Measurements from ENCODE around the gene MKI67. TPM values are rescaled to one million over a fixed set of nuclear protein-coding genes. Genes with fewer than 3 reads are reported as not detected.
"Not testable (repeated sequence)": the region's sequence is repeated elsewhere in the genome, so short reads cannot be mapped to it uniquely, and the experiment has no call there.

The MKI67 gene
- total RNA-seq, 1 donor from 2014 or later, result 10.6 TPM

GRCh38 chr10:128109707-128110106, 16.5 kb downstream of the MKI67 start:
- DNase-seq (ENCODE audit: low spot score), result no peak

- no peak for DNase-seq (ENCODE audit: low spot score)
Observed at GRCh38 chr10:128105383-128105782, 20.8 kb downstream of the MKI67 start.

- no peak for DNase-seq (ENCODE audit: low spot score)
Observed at GRCh38 chr10:128103229-128103714, 23.0 kb downstream of the MKI67 start.

GRCh38 chr10:128102480-128103228, 23.6 kb downstream of the MKI67 start:
- DNase-seq (ENCODE audit: low spot score), result no peak

- DNase-seq (ENCODE audit: low spot score), result no peak
Observed at GRCh38 chr10:128101901-128102300, 24.3 kb downstream of the MKI67 start.

GRCh38 chr10:128099901-128100300, 26.3 kb downstream of the MKI67 start:
- no peak for DNase-seq (ENCODE audit: low spot score)

- no peak for DNase-seq (ENCODE audit: low spot score)
Observed at GRCh38 chr10:128098631-128099030, 27.6 kb downstream of the MKI67 start.

GRCh38 chr10:128097783-128098182, 28.4 kb downstream of the MKI67 start:
- no peak for DNase-seq (ENCODE audit: low spot score)

- no peak for DNase-seq (ENCODE audit: low spot score)
Observed at GRCh38 chr10:128096486-128097199, 29.6 kb downstream of the MKI67 start.

- DNase-seq (ENCODE audit: low spot score), result no peak
Observed at GRCh38 chr10:128095753-128096469, 30.3 kb downstream of the MKI67 start.

GRCh38 chr10:128095027-128095752, 31.0 kb downstream of the MKI67 start:
- DNase-seq (ENCODE audit: low spot score), result no peak

- not testable (repeated sequence) for DNase-seq (ENCODE audit: low spot score)
Observed at GRCh38 chr10:128094596-128094995, 31.6 kb downstream of the MKI67 start.

- no peak for DNase-seq (ENCODE audit: low spot score)
Observed at GRCh38 chr10:128092454-128092853, 33.8 kb downstream of the MKI67 start.

- DNase-seq (ENCODE audit: low spot score), result no peak
Observed at GRCh38 chr10:128091636-128092210, 34.5 kb downstream of the MKI67 start.

GRCh38 chr10:128087884-128088709, 38.1 kb downstream of the MKI67 start:
- no peak for DNase-seq (ENCODE audit: low spot score)

- DNase-seq (ENCODE audit: low spot score), result no peak
Observed at GRCh38 chr10:128087146-128087883, 38.9 kb downstream of the MKI67 start.

- no peak for DNase-seq (ENCODE audit: low spot score)
Observed at GRCh38 chr10:128086003-128086863, 40.0 kb downstream of the MKI67 start.

- no peak for DNase-seq (ENCODE audit: low spot score)
Observed at GRCh38 chr10:128084991-128085390, 41.2 kb downstream of the MKI67 start.

GRCh38 chr10:128084364-128084763, 41.9 kb downstream of the MKI67 start:
- DNase-seq (ENCODE audit: low spot score), result no peak
